Activated T-cell treated with anti-CD3 and anti-CD28 coated beads, Interleukin-2, amount 50 U/mL, for 1 hour (primary cell): ENCODE data around the gene SLBP.

Experiments
- DNase-seq: peaks from one replicate; pipeline ENCODE4 v3.0.0-alpha.2; 2020

The SLBP gene

DNA sequence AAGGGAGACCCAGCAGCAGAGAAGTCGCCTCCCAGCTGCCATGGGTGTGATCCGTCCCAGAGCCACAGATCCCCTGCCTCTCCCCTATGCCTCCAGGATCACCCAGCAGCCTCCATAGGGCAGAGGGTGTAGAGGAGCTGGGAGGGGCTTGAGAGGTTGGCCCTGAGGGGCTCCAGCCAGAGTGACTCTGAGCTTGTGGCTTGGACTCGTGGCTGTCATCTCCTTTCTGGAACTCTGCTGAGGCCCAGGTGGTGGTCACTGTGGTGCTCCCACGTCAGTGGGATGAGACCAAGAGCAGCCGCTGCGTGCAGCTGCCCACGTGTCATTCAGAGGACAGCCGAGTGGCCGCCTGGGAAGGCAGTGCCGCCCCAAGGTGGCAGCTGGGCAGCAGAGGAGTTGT, 13.4 kb upstream of the SLBP start:
- DNase-seq, result peak; percentile 17

DNA sequence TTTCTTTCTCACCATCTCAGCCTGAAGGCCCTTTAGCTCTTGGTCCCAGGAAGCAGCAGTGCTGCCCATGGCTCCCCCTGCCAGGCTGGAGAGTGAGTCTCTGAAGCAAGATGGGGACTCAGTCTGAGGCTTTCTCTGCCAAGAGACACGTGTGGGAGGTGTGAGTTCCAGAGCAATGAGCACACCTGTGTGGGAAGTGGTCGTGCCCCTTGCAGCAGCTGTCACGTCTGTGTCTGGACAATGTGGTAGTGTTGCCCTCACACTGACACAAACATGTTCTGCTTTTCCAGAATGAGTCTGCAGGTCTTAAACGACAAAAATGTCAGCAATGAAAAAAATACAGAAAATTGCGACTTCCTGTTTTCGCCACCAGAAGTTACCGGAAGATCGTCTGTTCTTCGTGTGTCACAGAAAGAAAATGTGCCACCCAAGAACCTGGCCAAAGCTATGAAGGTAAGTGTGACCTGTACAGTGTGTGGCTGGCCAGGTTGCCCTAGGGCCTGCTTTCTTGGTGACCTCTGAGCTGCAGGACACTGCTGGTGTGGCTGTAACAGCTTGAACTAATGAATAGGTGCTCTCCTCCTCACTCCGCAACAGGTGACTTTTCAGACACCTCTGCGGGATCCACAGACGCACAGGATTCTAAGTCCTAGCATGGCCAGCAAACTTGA, 11.1 kb upstream of the SLBP start:
- DNase-seq, result peak; percentile 60

DNA sequence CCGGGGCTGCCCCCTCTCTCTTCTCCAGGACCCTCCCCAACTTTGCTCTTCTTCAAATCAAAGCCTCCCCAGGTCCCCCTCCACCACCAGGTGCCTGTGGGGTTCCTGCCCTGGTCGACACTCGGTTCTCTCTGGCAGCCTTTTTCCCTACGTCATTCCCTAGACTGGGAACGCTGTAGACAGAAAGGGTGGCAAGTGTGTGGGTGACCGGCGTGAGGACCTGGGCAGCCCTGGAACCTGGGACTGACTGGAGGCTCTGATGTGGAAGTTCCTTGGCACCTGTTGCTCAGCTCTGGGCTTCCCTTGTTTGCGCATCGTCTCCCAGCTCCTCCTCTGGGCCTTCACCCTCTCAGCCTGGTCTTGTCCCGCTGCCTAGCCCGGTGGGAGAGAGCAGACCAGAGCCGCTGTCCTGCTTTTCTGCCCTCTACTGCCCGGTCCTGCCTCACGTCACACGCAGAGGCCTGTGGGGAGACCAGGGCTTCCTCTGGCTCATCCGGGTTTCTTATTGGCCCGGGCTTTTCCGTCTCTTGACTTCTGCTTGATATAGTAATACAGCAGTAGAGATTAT, 10.5 kb upstream of the SLBP start:
- peak; percentile 17 for DNase-seq

DNA sequence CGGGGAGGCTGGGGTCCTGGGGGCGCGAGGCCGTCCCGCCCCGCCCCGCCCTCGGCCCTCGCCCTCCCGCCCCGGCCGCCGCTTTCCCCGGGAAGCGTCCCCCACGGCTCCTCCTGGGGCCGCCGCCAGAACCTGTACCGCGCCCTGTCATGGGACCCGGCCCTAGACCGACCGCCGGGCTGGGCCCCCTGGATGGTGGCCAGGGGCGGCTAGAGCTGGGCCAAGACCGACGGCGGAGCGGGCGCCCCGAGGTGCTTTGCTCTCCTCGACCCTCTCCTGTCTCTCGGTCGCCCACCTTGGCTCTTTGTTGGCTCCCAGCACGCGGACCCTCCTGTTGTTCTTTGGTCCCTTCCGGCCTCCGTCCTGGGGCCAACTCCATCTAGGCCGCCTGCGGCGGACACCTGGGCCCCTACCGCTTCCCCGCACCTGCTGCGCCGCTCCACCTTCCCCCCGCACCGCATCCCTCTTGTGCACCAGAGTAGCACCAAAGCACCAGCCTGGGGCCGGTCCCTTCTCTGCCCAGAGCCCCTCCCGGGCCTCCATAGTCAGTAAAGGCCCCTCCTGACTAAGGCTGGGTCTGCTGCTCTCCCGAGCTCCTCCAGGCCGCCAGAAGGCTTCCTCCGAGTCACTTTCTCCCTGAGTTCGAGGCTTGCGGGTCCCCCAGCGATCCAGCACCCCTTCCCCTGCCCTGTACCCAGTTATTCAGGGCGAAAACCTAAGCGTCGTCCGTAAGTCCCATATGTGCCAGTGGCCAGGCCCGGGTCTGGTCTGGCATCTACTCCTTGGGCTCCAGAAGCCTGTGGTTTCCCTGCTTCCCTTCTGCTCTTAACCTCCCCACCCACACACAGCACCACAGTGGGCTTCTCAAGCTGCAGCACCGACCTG, 9.8 kb upstream of the SLBP start:
- DNase-seq, result peak; percentile 18

DNA sequence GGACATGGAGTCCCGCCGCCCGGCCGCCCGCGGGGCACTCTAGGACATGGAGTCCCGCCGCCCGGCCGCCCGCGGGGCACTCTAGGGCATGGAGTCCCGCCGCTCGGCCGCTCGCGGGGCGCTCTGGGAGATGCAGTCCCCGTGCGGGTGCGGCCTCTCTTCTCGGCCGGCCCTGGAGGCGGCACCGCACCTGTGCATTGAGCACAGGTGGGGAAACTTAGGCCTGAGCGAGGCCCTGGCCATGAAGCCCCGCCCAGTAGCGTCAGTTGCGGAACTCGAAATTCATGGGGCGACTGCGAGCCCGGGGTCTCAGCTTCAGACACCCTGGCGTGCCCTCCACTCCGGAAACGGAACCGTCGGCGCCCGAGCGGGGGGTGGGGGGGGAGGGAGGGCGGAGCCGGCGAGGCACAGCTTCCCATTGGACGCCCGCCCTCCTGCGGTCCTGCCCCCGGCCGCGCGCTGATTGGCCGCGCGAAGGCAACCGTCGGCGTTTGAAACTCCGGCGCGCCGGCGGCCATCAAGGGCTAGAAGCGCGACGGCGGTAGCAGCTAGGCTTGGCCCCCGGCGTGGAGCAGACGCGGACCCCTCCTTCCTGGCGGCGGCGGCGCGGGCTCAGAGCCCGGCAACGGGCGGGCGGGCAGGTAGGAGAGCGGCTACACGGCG, 9.0 kb upstream of the SLBP start, which contains the start of the genes TACC3 and TMEM129:
Gene TACC3, plus strand, starts transcription at position 519 of the 663 bp plus-strand sequence. CDS start 1,901 bp downstream, outside the sequence.
Gene TMEM129, minus strand, starts transcription at position 321 of the 663 bp plus-strand sequence. CDS start 486 bp downstream, outside the sequence.
- DNase-seq, result peak; percentile 95

DNA sequence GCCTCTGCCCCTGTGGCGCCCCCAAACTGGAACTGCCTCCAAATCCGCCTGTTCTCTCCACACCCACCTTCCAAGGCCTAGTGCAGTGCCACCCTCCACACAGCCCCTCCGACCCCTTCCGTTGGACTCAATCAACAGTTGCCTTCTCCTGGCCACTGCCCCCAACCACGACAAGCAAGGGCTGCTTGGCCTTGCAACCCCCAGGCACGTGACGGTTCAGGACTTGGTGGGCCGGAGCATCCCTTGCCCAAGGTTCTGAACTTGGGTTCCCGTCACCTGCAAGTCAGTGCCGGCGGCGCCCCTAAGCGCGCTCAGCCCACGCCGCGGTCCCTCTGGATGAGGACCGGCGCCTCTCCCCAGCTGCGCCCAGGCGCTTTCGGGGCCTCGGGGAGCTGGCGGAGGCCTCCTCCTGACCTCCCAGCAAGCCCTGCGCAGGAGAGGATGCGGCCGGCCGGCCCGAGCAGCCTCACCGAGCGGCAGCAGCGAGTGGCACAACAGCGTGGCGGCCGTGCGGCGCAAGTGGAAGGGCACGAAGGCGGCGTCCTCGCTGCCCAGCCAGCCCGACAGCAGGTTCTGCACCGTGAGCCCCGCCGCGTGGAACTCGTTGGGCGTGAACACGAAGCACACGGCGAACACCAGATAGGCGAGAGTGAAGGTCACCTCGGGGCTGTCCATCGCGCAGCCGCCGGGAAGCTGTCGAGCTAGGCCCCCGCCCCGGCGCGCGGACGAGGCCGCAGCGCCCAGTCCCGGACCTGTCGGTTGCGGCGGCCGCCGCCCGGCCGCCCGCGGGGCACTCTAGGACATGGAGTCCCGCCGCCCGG, 8.3 kb upstream of the SLBP start:
- DNase-seq, result peak; percentile 60

DNA sequence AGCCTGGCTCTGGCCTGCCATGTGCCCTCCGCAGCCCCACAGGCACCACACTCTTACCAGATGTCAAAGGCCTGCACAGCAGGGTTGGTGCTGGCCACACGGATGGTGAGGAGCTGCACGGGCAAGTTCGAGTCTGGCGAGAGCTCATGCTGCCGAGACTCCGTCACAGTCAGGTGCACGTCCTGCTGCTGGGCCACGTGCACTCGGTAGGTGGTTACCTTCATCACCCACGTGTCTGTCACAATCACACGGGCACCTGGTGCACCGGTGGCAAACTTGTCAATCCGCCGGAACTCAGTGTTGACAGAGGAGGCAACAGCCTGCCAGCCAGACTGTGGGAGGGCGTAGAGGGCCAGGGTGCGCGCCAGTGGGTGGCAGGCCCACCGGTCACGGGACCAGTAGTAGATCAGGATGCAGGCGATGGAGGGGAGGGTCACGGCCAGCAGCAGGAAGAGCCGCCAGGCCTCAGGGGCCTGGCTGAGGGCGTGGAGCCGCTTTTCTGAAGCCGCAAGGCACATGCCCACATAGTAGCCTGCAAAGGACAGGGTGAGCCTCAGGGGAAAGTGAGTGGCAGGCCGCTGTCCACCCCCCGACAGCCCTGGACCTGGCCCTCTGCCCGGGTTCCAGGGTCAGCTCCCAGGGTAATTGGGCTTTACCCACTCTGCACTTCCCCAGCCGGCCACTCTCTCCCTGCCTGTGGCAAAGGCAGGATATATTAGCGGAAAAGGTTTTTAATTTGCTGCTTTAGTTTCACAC, 6.2 kb upstream of the SLBP start:
- DNase-seq, result no peak

DNA sequence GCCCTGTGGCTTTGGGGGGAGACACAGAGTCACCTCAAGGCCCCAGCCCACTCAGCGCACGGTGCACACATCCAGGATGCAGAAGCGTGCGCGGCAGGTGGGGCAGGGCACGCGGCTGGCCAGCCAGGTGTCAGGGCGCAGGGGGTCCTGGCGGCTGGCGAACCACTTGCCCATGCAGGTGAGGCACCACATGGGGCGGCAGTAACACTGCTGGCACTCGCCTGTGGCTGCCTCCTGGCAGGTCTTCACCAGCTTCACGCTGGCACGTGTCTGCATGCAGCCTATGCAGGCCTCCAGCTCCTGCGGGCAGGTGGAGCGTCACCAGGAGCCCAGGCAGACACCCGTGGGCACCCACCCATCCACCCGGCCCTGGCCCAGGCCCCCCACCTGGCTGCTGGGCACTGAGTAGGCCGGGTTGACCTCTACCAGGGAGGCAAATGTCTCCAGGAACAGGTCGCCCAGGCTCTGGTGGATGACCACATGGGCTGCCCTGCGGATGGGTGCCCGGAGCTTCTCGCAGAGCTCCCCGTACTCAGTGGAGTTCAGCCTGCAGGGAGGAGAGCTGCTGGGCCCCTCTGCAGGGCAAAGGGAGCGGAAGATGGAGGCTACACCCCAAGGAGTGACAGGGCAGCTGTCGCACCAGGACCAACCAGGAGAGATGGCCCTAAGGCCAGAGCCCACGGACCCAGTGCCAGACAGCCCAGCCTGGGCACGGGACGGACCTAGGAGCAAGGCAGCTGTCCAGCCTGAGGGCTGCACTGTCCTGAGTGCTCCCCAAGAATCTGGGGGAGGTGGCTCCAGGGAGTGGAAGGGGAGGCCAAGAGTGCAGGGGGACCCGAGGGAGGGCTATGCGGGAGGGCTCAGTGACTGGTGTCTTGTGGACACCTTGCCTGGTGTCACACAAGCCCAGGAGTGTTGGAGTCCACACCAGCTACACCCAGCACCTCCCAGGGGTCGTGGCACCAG, 5.3 kb upstream of the SLBP start:
- DNase-seq, result no peak

DNA sequence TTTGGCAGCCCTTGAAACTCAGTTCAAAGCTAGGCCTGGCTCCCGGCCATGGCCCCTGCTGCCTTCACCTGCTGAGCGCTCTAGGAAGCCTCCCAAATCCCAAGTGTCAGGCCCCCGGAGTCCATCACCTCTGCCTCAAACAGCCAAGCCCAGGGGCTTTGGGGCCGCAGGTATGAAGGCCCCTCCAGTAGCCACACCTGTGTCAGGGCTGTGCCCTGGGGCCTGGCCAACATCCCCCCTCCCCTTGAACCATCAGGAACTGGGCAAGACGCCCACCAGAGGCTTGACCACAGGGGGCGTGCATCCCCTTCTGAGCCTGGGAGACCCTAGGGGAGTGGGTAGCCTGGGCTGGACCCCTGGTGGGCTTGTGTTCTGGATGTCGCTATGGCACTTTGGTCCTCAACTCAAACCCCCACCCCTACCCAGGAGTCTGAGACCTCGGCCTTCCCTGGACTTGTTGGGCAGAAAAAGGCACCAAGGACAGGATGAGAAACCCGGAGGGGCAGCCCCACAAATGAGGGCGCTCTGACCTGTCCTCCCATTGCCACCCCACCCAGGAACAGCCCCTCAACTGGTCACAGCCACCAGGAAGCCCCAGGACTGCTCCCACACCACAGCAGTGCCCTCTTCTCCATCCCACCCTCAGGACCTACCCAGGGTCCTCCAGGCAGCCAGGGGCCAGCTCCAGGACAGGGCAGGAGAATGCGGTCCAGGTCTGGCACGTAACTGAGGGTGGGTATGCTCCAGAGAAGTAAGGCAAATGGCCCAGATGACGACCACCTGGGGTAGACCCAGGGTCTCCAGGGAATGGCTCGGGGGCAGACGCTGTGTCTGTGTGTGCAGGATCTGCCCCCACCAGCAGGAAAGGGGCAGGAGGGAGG, 4.2 kb upstream of the SLBP start:
- no peak for DNase-seq

DNA sequence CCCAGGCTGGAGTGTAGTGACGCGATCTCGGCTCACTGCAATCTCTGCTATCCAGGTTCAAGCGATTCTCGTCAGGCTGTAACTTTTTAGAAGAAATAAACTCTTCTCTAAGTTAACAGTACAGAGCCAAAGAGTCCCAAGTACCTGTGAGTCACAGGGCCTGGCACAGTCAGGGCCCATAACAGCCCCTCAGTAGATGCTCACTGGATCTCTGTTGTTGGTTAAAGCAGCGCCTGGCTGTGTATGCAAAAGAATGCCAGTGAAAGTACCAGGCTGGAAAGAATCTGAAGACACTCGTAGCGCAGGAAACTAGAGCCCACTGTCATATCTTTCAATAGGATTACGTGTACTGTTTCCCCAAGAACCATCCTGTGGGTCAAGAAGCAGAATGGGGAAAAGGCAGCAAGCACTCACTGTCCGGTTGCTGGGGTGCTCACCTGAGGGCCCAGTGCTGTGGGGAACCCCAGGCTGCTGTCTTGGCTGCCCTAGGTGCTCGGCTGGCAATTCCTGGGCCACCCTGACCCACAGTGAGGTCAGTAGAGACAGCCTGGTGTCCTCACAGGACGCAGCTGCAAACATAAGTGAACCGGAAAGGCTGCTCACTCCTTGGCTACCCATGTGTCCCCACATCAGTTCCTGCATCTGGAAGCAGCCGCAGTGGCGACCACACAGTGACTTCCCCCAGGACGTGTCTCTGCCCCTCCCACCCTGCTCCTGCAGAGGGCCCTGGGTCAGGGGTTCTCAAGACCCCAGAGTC, 3.1 kb upstream of the SLBP start:
- no peak for DNase-seq

DNA sequence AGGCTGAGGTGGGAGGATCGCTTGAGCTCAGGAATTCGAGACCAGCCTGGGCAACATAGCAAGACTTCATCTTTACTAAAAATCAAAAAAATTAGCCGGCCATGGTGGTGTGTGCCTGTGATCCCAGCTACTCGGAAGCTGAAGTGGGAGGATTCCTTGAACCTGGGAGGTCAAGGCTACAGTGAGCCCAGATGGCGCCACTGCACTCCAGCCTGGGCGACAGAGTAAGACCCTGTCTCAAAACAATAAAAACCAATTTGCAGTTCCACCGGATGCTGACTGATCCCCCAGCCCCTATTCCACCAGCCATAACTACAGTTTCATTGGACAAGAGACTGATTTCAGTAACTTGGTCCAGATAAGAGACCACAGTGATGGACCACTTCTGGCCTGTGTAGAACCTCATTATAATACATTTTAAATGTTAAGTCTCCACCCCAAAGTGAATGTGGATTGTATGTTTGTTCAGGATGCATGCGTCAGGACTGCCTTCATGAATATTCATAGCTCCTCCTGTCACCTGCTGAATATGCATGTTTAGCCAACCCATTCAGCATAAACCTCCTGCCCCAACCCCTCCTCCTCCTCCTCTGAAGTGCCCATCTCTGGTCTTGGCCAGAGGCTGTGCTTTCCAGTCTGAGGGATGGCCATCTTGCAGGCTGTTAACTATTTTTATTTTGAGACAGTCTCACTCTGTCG, 2.3 kb upstream of the SLBP start:
- DNase-seq, result no peak

DNA sequence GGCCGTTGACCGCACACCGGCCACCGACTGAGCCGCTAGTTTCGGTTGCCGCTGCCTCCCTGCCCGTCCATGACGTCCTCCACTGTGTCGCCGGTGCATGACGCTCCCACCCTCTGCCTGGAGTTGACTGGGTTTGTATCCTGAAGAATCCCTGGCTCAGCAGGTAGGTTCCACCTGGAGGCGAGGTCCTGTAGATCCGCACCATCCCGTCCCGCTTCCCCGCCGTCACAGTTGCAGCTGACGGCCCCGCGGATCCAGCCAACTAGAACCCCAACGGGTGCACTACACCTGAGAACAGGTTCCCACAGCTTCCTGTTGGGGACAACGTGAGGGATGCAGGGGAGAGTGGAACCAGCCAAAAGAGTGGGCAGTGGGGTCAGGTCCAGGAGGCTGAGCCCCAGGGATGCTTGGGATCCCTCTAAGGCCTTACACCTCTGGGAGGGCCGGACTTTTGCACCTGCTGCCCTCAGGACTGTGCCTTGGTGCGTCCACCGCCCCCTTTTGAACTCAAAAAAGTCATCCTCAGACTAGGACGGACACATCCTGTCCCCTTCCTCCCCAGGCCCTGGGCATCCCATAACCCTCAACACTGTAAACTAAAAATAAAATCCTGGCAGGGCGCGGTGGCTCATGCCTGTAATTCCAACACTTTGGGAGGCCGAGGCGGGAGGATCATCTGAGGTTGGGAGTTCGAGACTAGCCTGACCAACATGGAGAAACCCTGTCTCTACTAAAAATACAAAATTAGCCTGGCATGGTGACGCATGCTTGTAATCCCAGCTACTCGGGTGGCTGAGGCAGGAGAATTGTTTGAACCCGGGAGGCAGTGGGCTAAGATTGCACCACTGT, 1.1 kb upstream of the SLBP start:
- no peak for DNase-seq

DNA sequence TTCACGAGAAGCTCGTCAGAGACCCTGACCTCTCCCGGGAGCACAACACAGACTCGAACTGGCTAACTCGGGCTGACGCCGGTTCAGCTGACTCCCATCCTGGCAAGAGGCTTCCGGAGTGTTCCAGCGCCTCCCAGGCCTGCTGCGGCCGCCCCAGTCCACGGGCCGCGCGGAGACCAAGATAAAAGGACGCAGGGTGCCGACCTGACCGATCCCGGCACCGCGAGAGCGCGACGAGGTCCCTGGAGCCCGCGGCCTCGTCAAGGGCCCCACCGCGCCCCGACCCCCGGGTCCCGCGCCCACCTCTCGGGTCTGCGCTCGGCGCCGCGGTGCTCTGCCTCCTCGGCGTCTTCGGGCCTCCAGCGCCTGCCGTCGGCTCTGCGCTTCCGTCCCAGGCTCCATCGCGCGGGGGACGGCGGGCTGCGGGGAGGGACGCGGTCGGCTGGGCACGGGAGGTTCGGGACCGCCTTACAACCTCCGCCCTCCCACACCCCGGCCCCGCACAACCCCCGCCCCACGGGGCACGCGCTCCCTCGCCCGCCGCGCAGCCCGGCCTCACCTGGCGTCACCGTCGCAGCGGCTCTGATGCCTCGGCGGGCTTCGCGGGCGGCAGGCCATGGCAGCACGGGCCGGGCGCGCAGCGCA, 426 bp downstream of the SLBP start:
- DNase-seq, result no peak

DNA sequence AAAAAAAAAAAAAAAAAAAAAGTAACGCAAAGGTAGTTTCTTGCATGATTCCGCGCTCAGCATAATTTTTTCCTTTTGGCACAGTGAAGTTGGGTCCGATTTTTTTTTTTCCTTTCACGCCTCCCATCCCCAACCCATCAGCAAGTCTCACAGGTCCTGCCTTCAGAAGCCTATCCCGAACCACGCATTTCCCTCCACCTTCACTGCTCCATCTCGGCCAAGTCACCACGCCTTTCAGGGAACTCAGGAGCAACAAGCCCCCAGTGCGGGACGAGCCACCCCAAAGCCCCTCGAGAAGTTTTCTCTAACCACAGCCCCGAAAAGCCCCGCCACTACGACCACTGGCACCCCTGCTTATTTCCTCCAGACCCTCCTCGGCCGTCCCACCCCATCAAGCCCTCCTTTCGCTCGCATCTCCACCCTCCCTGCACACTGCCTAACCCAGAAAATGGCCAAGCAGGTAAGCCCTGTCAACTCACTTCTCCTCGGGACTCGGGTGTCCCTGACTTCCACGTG, 1.0 kb downstream of the SLBP start:
- DNase-seq, result no peak

DNA sequence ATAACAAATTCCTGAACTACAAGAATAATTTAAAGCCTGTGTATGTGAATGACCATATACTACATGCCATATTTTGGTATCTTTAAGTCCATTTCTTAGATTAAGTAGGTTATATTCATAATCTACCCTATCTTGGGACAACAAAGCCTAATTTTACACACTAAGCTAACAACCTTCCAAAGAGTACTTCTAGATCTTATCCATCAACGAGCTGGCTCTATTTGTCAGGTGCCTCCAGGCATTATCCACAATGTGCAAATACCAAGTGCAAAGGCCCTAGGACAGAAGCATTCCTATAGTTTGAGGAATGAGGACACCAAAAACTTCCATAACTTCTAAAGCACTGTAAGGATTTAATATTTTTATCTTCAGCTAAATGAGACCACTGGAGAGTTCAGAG, 3.5 kb downstream of the SLBP start:
- DNase-seq, result no peak

DNA sequence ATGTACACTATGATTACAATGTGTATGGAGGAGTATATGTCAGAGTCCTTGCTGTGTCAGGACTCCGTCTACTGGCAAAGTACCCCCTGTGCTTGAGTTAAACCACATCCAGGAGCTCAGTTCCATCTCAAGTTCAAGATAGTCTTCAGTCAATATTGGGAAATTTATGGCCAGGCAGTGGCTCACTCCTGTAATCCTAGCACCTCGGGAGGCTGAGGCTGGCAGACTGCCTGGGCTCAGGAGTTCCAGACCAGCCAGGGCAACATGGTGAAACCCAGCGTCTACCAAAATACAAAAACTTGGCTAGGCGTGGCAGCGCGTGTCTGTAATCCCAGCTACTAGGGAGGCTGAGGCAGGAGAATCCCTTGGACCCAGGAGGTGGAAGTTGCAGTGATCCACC, 5.8 kb downstream of the SLBP start:
- DNase-seq, result no peak
